ENCODE results near the gene KCTD17. TPM values are rescaled to one million over a fixed set of nuclear protein-coding genes. Genes with fewer than 3 reads are reported as not detected.

The KCTD17 gene
- total RNA-seq, 1 experiment from 2014 or later: 24.9 TPM

DNA sequence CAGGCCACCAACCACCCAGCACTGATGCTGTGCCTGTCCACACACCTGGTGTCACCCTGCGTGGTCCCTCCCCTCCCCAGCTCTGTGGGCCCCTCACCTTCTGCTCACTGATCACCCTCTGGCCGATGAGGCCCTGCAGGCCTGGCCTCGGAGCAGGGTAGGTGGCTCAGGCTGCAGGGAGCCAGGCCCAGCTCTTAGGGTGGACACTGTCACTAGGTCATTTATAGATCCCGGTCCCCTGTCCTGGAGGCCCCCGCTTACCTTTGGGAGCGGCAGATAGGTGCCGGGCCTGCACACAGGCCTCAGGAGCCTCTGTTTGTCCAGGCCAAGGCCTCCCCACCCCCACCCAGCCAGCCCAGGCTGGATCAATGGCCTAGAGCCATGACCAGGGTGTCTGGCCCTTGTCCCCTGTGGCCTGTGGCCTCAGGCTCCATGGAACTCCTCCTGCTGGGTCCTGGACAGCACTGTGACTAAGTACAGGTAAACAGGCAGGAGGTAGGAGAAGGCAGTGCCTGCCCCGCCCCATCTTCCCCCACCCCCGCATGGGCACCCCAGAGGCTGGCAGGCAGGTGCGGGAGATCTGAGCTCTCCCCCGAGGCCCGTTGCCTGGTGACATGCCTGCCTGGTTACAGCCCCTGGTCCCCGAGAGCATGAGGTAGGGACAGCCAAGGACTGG is 57.8 kb downstream of the KCTD17 start, which contains the start of gene TMPRSS6:
Gene TMPRSS6 (minus strand): TSS at position 472 of the 676 bp plus-strand sequence. CDS start 6,296 bp downstream, outside the sequence.
- Histone ChIP-seq H3K9me2 (replicated peaks; ENCODE audit: insufficient read depth, low read length) (no peaks in the 10 kb centered on the region), H3K9me3 (ENCODE audit: low read length) (no peaks in the 10 kb centered on the region), H3K27ac (ENCODE audit: low read length) (no peak within 1 kb of the TSS), H4K20me1 (ENCODE audit: insufficient read depth, low read depth, low read length) (no peaks in the 10 kb centered on the region), H3K27me3 (ENCODE audit: low read length) (no peaks in the 10 kb centered on the region), H3K4me2 (ENCODE audit: low read depth, low read length, poor library complexity, severe bottlenecking) (no peak within 1 kb of the TSS), H3K4me3 (ENCODE audit: low read length) (no peak within 1 kb of the TSS), H3K79me2 (ENCODE audit: low read length) (no peaks in the 10 kb centered on the region), H3K9ac (ENCODE audit: low read length) (no peak within 1 kb of the TSS), H3K36me3 (ENCODE audit: insufficient read depth, low read length) (no peaks in the 10 kb centered on the region), H2AFZ (ENCODE audit: low read length) (no peak within 1 kb of the TSS), H3K4me1 (ENCODE audit: low read length) (peaks cover 9% of the 10 kb centered on the region)
- peak; percentile 58 for DNase-seq

DNA sequence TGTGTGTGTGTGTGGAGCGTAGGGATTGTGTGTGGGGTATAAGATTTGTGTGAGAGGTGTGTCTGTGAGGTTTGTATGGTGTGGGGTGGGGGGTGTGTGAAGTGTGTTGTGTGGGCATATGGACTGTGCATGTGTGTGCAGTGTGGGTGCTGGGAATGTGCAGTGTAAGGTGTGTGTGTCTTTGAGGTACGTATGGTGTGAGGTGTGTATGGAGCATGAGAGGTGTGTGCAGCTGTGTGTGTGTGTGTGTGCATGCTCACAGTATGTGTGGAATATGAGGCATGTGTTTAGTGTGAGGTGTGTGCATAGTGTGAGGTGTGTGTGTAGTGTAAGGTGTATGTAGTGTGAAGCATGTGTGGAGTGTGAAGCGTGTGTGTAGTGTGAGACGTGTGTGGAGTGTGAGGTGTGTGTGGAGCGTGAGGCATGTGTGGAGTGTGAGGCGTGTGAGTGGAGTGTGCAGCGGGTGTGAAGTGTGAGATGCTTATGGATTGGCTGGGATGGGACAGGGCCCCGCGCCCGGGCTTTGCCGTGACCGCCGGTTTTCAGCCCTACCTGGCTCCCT is 59.7 kb downstream of the KCTD17 start:
- Histone ChIP-seq H3K9me3 (ENCODE audit: low read length) (no peaks in the 10 kb centered on the region), H3K4me1 (ENCODE audit: low read length) (peaks cover 9% of the 10 kb centered on the region), H3K9me2 (replicated peaks; ENCODE audit: insufficient read depth, low read length) (no peaks in the 10 kb centered on the region), H3K27me3 (ENCODE audit: low read length) (no peaks in the 10 kb centered on the region), H3K4me3 (ENCODE audit: low read length) (no peak overlapping the region), H3K9ac (ENCODE audit: low read length) (no peak overlapping the region), H3K4me2 (ENCODE audit: low read depth, low read length, poor library complexity, severe bottlenecking) (no peak overlapping the region), H2AFZ (ENCODE audit: low read length) (no peak overlapping the region), H3K27ac (ENCODE audit: low read length) (no peak overlapping the region), H3K79me2 (ENCODE audit: low read length) (no peaks in the 10 kb centered on the region), H4K20me1 (ENCODE audit: insufficient read depth, low read depth, low read length) (no peaks in the 10 kb centered on the region), H3K36me3 (ENCODE audit: insufficient read depth, low read length) (no peaks in the 10 kb centered on the region)
- DNase-seq: no peak

DNA sequence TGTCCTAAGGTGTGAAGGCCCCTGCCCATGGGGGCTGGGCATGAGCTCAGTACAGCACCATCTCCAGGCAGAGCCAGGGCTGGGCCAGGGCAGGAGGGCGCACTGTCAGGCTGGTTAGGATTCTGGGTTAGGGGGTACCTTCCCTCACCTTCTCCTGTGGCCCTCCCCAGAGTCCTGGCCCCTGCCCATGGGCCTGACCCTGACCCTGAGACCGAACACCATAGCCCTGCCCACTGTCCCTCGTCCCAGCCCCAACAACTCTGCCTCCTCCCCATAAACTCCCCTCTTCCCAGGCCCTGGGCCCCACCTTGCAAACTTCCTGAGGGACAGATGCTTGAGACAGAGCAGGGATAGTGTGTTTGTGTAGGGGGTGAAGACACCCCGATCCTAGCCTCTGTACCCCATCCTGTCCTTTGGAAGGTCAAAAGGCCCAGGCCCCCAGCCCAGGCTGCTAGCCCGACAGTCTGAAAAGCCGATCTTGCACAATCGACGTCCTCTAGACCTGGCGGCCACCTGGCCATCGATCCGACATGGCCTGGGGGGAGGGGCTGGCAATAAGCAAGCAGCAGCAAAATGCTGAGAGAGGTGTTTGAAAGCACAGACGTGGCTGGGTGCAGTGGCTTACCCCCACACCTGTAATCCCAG is 60.7 kb downstream of the KCTD17 start:
- Histone ChIP-seq H3K79me2 (ENCODE audit: low read length) (no peaks in the 10 kb centered on the region), H3K9me3 (ENCODE audit: low read length) (no peaks in the 10 kb centered on the region), H3K27me3 (ENCODE audit: low read length) (no peaks in the 10 kb centered on the region), H3K9ac (ENCODE audit: low read length) (no peak overlapping the region), H3K4me1 (ENCODE audit: low read length) (peaks cover 9% of the 10 kb centered on the region), H4K20me1 (ENCODE audit: insufficient read depth, low read depth, low read length) (no peaks in the 10 kb centered on the region), H3K4me3 (ENCODE audit: low read length) (no peak overlapping the region), H2AFZ (ENCODE audit: low read length) (no peak overlapping the region), H3K4me2 (ENCODE audit: low read depth, low read length, poor library complexity, severe bottlenecking) (no peak overlapping the region), H3K27ac (ENCODE audit: low read length) (no peak overlapping the region), H3K9me2 (replicated peaks; ENCODE audit: insufficient read depth, low read length) (no peaks in the 10 kb centered on the region), H3K36me3 (ENCODE audit: insufficient read depth, low read length) (no peaks in the 10 kb centered on the region)
- DNase-seq: no peak

Small RNAs within 50 kb of the gene (small RNA-seq; reads per million reads assigned to genes)
- gene RF00019: not detected

Other genes starting within 250 kb of the KCTD17 start
- not detected in 2 replicates for gene PVALB, start 234.7 kb upstream of the KCTD17 start, total RNA-seq (2014; rRNA removed; shearing (Covaris generic); ENCODE audit: low replicate concordance)
- 116 and 179 TPM in 2 replicates for gene NCF4, start 190.7 kb upstream of the KCTD17 start, total RNA-seq (2014; rRNA removed; shearing (Covaris generic); ENCODE audit: low replicate concordance)
- 5.6 and 6.0 TPM in 2 replicates for gene CSF2RB, start 138.1 kb upstream of the KCTD17 start, total RNA-seq (2014; rRNA removed; shearing (Covaris generic); ENCODE audit: low replicate concordance)
- 6.0 and 8.3 TPM in 2 replicates for gene TST, start 32.3 kb upstream of the KCTD17 start, total RNA-seq (2014; rRNA removed; shearing (Covaris generic); ENCODE audit: low replicate concordance)
- gene MPST, start 32.0 kb upstream of the KCTD17 start, total RNA-seq (2014; rRNA removed; shearing (Covaris generic); ENCODE audit: low replicate concordance): 26.1 and 53.7 TPM in 2 replicates
- not detected in 2 replicates for gene TMPRSS6, start 58.0 kb downstream of the KCTD17 start, total RNA-seq (2014; rRNA removed; shearing (Covaris generic); ENCODE audit: low replicate concordance)
- gene IL2RB, start 98.2 kb downstream of the KCTD17 start, total RNA-seq (2014; rRNA removed; shearing (Covaris generic); ENCODE audit: low replicate concordance): 0.25 TPM in 1 of 2 replicates, not detected in the other
- gene C1QTNF6, start 136.5 kb downstream of the KCTD17 start, total RNA-seq (2014; rRNA removed; shearing (Covaris generic); ENCODE audit: low replicate concordance): 1.7 and 2.7 TPM in 2 replicates
- gene SSTR3, start 160.7 kb downstream of the KCTD17 start, total RNA-seq (2014; rRNA removed; shearing (Covaris generic); ENCODE audit: low replicate concordance): not detected in 2 replicates
- 251 and 294 TPM in 2 replicates for gene RAC2, start 192.5 kb downstream of the KCTD17 start, total RNA-seq (2014; rRNA removed; shearing (Covaris generic); ENCODE audit: low replicate concordance)
- 11.1 and 12.6 TPM in 2 replicates for gene CYTH4, start 230.8 kb downstream of the KCTD17 start, total RNA-seq (2014; rRNA removed; shearing (Covaris generic); ENCODE audit: low replicate concordance)

Data from Karpas-422 (cell line).